Stimulated activated CD8-positive, alpha-beta memory T cell treated with anti-CD3 and anti-CD28 coated beads, Interleukin-15, amount 100 ng/mL, for 1 hour (primary cell): ENCODE results near the gene FNIP2.
"Not testable (repeated sequence)": the region's sequence is repeated elsewhere in the genome, so short reads cannot be mapped to it uniquely, and the experiment has no call there.

Experiments used
- DNase-seq: peaks from one replicate; pipeline ENCODE4 v3.0.0-alpha.2; 2020; ENCODE audit warnings: low read depth

The FNIP2 gene

DNA sequence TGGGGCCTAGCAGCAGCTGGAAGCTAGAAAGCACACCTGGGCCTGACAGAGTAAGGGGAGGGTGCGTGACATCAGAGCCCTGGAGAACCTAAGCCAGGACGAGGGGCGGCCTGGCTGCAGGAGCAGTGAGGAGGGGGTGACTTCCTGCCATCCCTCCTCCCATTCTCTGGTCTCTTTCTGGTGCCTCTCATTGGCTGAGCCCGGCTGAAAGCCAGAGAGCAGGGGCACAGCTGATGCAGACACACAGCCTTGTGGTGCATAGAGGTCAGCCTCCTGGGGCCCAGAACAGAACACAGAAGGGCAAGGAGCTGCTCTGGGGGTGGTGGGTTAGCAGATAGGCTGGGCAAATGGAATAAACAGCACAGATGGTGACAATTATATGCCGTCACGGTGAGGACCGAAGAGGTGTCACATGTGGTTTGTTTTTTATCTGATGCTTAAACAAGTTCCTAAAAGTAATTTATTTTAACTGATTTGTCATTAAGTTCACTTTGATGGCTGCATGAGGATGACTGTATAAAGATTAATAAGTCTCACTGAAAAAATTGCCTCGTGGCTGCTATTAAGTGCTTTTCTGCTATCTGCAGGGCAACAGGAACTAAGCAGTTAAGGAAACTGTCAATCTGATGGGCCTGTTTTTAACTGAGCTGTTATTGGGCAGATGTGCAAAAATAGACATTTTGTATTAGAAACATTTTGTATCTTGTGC, 102.0 kb downstream of the FNIP2 start:
- DNase-seq = no peak

DNA sequence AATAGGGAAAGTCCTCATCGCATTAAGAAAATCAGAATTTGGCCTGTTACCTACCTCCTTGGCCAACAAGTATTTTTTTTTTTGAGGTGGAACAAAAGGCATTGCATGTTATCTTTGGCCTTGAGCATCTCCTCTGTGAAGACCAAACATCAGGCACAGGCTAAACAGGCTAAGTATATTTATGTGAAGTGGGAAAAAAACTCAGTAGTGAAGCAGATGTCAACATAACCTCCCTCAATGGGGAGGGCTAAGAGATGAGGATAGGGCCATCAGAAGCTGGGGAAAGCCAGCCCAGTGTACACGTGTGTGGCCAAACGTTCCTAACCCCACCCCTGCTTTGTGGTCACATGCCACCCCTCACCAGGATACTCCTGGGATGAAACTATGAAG, 102.5 kb downstream of the FNIP2 start:
- DNase-seq = no peak

DNA sequence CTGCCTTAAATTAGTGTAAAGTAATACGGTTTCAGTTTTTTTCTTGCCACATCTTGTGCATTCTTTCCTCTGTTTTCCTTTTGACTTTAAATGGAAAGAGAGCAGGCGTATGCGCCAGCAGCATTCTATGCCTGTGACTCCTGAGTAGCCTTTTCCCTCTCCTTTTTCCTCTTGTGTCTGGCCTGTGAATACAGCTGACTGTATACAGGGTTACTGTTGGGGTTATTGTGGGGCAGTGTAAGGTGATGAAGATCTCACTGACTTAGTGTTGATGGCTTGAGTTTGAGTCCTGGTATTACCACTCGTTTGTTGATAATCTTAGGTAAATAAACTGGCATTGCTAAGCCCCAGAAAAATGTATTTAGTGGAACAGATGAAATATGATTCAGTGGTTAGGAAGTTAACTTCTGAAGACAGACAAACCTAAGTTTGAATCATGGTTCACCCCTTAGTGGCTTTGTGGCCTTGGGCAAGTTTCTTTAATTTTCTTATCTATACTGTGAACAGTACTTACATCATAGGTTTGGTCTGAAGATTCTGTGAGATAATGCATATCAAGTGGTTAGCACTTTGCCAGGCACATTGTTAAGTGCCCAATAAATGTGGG, 105.1 kb downstream of the FNIP2 start:
- DNase-seq = no peak

DNA sequence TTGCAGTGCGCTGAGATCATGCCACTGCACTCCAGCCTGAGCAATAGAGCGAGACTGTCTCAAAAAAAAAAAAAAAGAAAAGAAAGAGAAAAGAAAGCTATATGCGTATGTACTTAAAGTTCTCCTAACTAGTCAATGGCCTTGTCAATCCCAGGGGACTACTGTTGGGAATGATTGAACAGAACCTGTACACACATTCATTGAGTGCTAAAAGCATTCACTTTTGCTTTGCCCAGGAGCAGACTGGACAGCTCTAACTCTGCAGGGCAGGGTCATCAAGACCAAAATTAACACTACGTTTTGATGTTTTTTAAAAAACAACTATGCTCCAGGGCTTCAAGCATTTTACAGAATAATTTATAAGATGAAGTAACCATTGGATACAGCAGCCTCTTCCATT, 106.2 kb downstream of the FNIP2 start:
- no peak for DNase-seq

GRCh38 chr4:158875455-158875854, 106.6 kb downstream of the FNIP2 start:
- DNase-seq = no peak

DNA sequence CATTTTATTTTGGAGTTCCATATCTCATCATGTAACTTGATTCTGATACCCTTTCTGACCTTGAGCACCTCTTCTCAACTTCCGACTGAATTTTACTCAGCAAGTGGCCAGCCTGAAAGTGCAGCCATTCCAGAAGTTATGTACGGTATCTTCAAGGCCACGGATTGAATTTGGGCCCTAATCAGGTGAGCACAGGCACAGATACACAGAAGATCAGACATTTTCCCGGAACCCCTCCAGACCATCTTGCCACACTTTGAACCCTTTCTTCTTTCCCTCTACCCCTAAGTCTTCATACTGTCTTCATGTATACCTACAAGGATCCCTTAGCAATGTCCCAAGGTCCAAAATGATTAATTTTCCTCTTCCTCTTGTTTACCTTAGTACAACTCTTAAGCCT, 108.2 kb downstream of the FNIP2 start:
- DNase-seq = no peak

DNA sequence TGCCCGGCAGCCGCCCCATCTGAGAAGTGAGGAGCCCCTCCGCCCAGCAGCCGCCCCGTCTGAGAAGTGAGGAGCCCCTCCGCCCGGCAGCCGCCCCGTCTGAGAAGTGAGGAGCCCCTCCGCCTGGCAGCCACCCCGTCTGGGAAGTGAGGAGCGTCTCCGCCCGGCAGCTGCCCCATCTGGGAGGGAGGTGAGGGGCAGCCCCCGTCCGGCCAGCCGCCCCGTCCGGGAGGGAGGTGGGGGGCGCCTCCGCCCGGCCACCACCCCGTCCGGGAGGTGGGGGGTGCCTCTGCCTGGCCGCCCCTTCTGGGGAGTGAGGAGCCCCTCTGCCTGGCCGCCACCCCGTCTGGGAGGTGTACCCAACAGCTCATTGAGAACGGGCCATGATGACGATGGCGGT, 113.3 kb downstream of the FNIP2 start:
- not testable (repeated sequence) for DNase-seq

DNA sequence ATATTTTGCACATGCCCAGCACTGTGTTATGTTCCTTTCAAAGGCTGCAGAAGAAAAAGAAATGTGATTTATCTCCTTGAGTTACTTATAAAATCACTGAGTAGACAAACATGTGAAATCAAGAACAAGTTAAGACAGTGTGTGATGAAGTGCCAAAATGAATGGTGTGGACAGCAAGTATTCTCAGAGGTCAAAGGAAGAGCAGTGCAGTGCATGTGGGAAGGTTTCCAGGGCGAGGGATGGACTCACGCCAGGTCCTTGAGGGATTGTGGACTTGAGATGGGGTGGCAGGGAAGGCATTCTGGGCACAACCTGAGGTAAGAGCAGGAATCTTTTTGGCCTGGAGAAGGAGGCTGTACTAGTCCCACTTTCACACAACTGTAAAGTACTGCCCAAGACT, 115.5 kb downstream of the FNIP2 start:
- DNase-seq = no peak

- DNase-seq = no peak
These were observed 116.7 kb downstream of the FNIP2 start for GRCh38 chr4:158885564-158885963.

DNA sequence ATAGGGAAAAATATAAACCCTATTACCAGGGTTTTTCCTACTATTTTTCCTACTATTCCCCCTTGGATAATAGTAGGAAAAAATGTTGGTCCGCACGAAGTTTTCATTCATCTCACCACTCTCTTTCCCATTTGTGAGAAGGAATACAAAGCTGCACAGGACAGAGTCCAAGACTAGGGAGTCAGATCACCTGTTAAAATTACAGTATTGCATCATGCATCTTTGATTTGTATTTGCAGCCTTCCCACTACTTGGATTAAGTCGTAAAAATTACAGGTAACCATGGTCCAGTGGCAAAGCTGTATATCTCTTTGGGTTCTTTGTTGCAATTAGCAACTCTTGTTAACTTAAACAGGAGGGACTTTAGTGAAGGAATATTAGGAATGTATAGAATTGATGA, 121.5 kb downstream of the FNIP2 start:
- no peak for DNase-seq

DNA sequence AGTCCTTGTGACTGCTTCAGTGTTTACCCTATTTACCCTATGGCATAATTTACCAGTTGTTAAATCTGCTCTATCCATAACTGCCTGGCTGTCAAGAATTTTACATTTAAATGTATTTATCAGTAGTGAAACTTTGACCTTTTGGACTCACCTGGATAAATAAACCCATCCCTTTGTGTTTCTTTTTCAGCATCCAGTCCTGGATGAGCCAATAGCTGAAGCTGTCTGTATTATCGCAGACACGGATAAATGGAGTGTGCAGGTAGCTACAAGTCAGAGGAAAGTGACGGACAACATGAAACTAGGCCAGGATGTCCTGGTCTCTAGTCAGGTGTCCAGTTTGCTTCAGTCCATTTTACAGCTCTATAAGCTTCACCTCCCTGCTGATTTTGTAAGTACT, 122.4 kb downstream of the FNIP2 start:
- no peak for DNase-seq

GRCh38 chr4:158894826-158895225, 126.0 kb downstream of the FNIP2 start:
- no peak for DNase-seq

DNA sequence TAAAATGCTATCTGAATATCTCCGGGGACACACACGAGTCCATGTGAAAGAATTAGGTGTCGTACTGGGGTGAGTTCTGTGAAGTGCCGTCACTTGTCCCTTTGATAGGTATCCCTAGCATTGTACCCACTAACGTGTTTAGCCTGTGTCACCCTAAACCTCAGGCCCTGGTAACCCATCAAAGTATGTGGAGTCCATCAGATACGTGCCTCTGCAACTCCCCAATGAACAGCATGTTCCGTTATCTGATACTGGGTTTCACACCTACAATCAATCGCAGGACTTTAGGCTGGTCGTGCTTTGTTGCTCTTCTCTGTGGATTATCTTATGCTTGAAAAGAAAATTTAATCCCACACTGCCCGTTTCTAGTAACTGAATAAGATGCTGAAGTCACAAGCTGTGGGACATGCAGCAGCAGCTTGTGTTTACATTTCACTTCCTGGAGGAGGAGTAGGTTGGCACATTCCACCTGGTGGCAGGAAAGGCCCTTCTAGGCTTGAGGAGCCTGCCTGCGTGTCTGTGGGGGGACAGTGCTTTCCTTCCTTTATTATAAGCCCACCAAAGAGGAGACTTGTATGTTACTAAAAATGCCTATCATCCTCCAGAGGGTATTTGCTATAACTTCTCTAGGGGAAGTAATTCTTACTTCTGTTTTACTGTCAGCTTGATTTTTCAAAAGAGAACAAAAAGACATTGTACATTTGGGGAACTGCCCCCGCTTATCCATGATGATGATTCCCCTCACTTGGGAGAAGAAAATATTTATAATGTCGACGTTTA, 127.2 kb downstream of the FNIP2 start:
- no peak for DNase-seq

- DNase-seq = not testable (repeated sequence)
These were observed 127.9 kb downstream of the FNIP2 start for GRCh38 chr4:158896577-158897238.

DNA sequence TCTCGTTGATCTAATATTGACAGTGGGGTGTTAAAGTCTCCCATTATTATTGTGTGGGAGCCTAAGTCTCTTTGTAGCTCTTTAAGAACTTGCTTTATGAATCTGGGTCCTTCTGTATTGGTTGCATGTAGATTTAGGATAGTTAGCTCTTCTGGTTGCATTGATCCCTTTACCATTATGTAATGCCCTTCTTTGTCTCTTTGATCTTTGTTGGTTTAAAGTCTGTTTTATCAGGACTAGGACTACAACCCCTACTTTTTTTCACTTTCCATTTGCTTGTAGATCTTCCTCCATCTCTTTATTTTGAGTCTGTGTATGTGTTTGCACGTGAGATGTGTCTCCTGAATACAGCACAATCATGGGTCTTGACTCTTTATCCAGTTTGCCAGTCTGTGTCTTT, 131.6 kb downstream of the FNIP2 start:
- DNase-seq = not testable (repeated sequence)

DNA sequence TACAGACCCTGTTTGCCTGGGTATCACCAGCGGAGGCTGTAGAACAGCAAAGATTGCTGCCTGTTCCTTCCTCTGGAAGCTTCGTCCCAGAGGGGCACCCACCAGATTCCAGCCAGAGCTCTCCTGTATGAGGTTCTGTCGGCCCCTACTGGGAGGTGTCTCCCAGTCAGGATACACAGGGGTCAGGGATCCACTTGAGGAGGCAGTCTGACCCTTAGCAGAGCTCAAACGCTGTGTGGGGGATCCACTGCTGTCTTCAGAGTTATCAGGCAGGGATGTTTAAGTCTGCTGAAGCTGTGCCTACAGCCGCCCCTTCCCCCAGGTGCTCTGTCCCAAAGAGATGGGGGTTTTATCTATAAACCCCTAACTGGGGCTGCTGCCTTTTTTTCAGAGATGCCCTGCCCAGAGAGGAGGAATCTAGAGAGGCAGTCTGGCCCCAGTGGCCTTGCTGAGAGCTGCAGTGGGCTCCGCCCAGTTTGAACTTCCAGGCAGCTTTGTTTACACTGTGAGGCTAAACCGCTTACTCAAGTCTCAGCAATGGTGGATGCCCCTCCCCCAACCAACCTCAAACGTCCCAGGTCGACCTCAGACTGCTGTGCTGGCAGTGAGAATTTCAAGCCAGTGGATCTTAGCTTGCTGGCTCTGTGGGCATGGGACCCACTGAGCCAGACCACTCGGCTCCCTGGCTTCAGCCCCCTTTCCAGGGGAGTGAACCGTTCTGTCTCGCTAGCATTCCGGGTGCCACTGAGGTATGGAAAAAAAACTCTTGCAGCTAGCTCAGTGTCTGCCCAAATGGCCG, 133.7 kb downstream of the FNIP2 start:
- not testable (repeated sequence) for DNase-seq

GRCh38 chr4:158903079-158903456, 134.2 kb downstream of the FNIP2 start:
- no peak for DNase-seq

GRCh38 chr4:158903472-158904043, 134.7 kb downstream of the FNIP2 start:
- DNase-seq = no peak

GRCh38 chr4:158904815-158905214, 136.0 kb downstream of the FNIP2 start:
- no peak for DNase-seq

DNA sequence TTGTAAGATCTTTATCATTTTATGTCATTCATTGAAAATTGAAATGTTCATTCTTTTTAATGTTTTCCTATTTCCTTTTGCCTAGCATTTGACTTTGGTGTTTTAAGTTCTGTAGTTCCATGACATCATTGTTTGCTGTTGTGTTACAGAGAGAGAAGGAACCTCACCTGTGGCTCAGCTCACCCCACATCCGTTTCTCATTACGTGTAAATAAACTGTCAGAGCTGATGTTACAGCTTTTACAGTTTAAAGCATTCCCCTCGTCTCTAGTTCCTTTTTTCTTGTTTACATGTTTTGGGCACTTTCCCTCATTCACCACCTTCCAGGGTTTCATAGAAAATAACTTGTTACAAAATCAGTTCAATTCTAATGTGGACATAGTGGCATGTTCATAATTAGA, 137.2 kb downstream of the FNIP2 start:
- no peak for DNase-seq

GRCh38 chr4:158912390-158912789, 143.6 kb downstream of the FNIP2 start:
- no peak for DNase-seq

- DNase-seq = no peak
These were observed 144.0 kb downstream of the FNIP2 start for GRCh38 chr4:158912806-158913205.
